ENCODE measurements around the gene NFKBIE.

DNA sequence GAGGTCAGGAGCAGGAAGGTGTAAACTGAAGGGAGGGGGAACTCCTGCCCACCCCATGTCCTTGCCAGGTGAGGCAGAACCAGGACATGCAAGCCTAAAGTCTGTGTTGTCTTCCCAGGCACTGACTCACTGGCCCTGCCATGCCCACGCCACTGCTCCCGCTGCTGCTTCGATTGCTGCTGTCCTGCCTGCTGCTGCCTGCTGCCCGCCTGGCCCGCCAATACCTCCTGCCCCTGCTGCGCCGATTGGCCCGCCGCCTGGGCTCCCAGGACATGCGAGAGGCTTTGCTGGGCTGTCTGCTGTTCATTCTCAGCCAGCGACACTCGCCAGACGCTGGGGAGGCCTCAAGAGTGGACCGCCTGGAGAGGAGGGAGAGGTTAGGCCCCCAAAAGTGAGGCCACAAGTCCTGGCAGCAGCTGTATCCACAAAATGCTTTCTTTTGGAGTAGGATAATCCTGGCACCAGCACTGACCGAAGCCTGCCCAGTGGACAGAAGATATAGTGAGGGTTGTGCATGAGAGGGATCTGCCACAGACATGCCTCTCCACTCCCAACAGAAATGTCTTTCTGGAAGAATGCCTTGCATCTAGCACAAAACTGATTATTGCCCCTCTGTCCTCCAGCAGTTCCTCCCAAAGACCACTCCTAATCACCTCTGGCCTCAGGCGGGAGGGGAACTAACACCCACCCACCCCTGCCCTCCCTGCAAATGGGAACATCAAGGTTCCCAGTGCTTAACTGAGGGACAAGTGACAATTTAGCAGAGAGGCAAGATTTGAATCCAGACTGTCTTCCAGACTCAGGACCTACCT, 47.8 kb downstream of the NFKBIE start:
- TF ChIP-seq EP300 (IDR thresholded peaks at IDR 0.05): no peak
- TF ChIP-seq POLR2A (IDR thresholded peaks at IDR 0.05): no peak
- TF ChIP-seq, protein P1, sequence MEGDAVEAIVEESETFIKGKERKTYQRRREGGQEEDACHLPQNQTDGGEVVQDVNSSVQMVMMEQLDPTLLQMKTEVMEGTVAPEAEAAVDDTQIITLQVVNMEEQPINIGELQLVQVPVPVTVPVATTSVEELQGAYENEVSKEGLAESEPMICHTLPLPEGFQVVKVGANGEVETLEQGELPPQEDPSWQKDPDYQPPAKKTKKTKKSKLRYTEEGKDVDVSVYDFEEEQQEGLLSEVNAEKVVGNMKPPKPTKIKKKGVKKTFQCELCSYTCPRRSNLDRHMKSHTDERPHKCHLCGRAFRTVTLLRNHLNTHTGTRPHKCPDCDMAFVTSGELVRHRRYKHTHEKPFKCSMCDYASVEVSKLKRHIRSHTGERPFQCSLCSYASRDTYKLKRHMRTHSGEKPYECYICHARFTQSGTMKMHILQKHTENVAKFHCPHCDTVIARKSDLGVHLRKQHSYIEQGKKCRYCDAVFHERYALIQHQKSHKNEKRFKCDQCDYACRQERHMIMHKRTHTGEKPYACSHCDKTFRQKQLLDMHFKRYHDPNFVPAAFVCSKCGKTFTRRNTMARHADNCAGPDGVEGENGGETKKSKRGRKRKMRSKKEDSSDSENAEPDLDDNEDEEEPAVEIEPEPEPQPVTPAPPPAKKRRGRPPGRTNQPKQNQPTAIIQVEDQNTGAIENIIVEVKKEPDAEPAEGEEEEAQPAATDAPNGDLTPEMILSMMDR (IDR thresholded peaks at IDR 0.05): no peak
